HepG2 (cell line): ENCODE data around the gene TFPI. TPM values are rescaled to one million over a fixed set of nuclear protein-coding genes. Genes with fewer than 3 reads are reported as not detected.

ENCODE experiments used
- ATAC-seq: fragments of 200-7000 bp; cut with Tn5 transposase; 3 replicates; pipeline ENCODE4 v1.9.1; 2020; ENCODE audit warnings: mild to moderate bottlenecking, moderate library complexity
- BruUV-seq: library from RNA; stranded (reverse); fragments of 400-500 nt; replicated peaks from 2 replicates; lab custom pipeline; 2021; lab: Mats Ljungman, UMichigan
- CTCF ChIA-PET: fragments of 300-600 bp; formaldehyde crosslinking; extraction: SDS; loops from one replicate; lab custom pipeline; 2021; ENCODE audit warnings: low total read pairs, inconsistent platforms, low intra/inter-chr PET ratio; lab: Yijun Ruan, JAX
- POLR2A ChIA-PET: fragments of 350-600 bp; sonication (Branson Sonifier 250); formaldehyde crosslinking; loops from one replicate; lab custom pipeline; 2020; ENCODE audit warnings: antibody characterized with exemption, inconsistent platforms; lab: Yijun Ruan, JAX
- DNase-seq: peaks from one replicate; pipeline ENCODE4 v3.0.0-alpha.2; 2015; ENCODE audit warnings: low spot score
- FAIRE-seq: peaks from 3 replicates; lab custom pipeline; 2011; peaks lifted over from hg19 to GRCh38; lab: Jason Lieb, UNC
- H2AFZ ChIP-seq: one replicate; pipeline ENCODE4 v1.6.1; 2011; ENCODE audit warnings: low read length, inconsistent platforms
- H3K27ac ChIP-seq: fragments of 300-600 bp; 3 replicates; pipeline ENCODE4 v1.8.0; 2011; ENCODE audit warnings: mixed run types, mild to moderate bottlenecking, mixed read lengths, low read length, inconsistent platforms; ENCODE audit not compliant: insufficient read depth; ENCODE audit errors: extremely low read length
- H3K27me3 ChIP-seq, 2 experiments: fragments of 200-600 bp in 1 of 2; 2 replicates in 1 of 2; 3 replicates in 1 of 2; pipeline versions ENCODE4 v1.6.0 to v1.8.0; 2011; ENCODE audit warnings: low read length in 2 of 2, mild to moderate bottlenecking in 2 of 2, moderate library complexity in 2 of 2, inconsistent platforms in 1 of 2; ENCODE audit not compliant: insufficient read depth in 2 of 2, control insufficient read depth in 1 of 2
- H3K36me3 ChIP-seq, 2 experiments: fragments of 200-600 bp in 1 of 2; replicated peaks in 1 of 2; 2 replicates in 1 of 2; 3 replicates in 1 of 2; pipeline versions ENCODE4 v1.5.1 to v1.8.0; 2011; ENCODE audit warnings: low read length in 2 of 2, inconsistent platforms in 1 of 2; ENCODE audit not compliant: insufficient read depth in 2 of 2, control insufficient read depth in 1 of 2
- H3K4me1 ChIP-seq: 2 replicates; pipeline ENCODE4 v1.5.1; 2012; ENCODE audit warnings: low read length, inconsistent platforms; ENCODE audit not compliant: insufficient read depth
- H3K4me2 ChIP-seq: 2 replicates; pipeline ENCODE4 v1.6.0; 2011; ENCODE audit warnings: low read depth, low read length, inconsistent platforms
- H3K4me3 ChIP-seq, 3 experiments: fragments of 200-600 bp in 1 of 3; sonication (generic), shearing (Covaris generic) in 1 of 3; replicated peaks in 1 of 3; 2 replicates each; pipeline ENCODE4 v1.5.1; 2011 to 2016; ENCODE audit warnings: low read length in 3 of 3, inconsistent platforms in 2 of 3, low read depth in 2 of 3, mild to moderate bottlenecking in 2 of 3, control low read depth in 1 of 3, mixed read lengths in 1 of 3; ENCODE audit not compliant: insufficient read depth in 1 of 3
- H3K79me2 ChIP-seq: one replicate; pipeline ENCODE4 v1.6.1; 2011; ENCODE audit warnings: low read length, inconsistent platforms; ENCODE audit not compliant: insufficient read depth
- H3K9ac ChIP-seq: 2 replicates; pipeline ENCODE4 v1.6.0; 2011; ENCODE audit warnings: mild to moderate bottlenecking, low read depth, low read length, inconsistent platforms; ENCODE audit not compliant: insufficient read depth
- H3K9me3 ChIP-seq: 2 replicates; pipeline ENCODE4 v1.5.1; 2012; ENCODE audit warnings: mild to moderate bottlenecking, low read length
- H4K20me1 ChIP-seq: 2 replicates; pipeline ENCODE4 v1.6.0; 2011; ENCODE audit warnings: inconsistent platforms, mild to moderate bottlenecking, low read length, moderate library complexity; ENCODE audit not compliant: insufficient read depth
- ASH2L ChIP-seq: fragments of 300-600, 200-600 bp; sonication (generic); IDR thresholded peaks from 2 replicates; pipeline ENCODE4 v1.7.0; 2017; ENCODE audit warnings: low read depth, mild to moderate bottlenecking, moderate library complexity, mixed read lengths, low read length; ENCODE audit not compliant: insufficient read length
- FOXA3 ChIP-seq: IDR thresholded peaks from 2 replicates; pipeline ENCODE4 v1.6.1; 2016; ENCODE audit warnings: missing genetic modification reagents, missing compliant biosample characterization
- GATAD1 ChIP-seq: IDR thresholded peaks from 2 replicates; pipeline ENCODE4 v1.6.1; 2016; ENCODE audit warnings: missing genetic modification reagents, missing compliant biosample characterization
- HDAC2 ChIP-seq: sonication (generic); formaldehyde crosslinking; IDR thresholded peaks from 2 replicates; pipeline ENCODE4 v1.4.0; 2020; ENCODE audit warnings: missing genetic modification reagents
- HMG20A ChIP-seq: IDR thresholded peaks from 2 replicates; pipeline ENCODE4 v1.6.1; 2016; ENCODE audit warnings: borderline replicate concordance
- MAX ChIP-seq: IDR thresholded peaks from 2 replicates; pipeline ENCODE4 v1.6.1; 2012; ENCODE audit warnings: inconsistent platforms
- MED1 ChIP-seq: sonication (generic); formaldehyde crosslinking; IDR thresholded peaks from 2 replicates; pipeline ENCODE4 v1.4.0; 2020; ENCODE audit warnings: missing genetic modification reagents
- MEIS2 ChIP-seq: sonication (generic); formaldehyde crosslinking; IDR thresholded peaks from 2 replicates; pipeline ENCODE4 v1.9.0; 2021; ENCODE audit warnings: mild to moderate bottlenecking, missing genetic modification reagents
- ONECUT2 ChIP-seq: sonication (generic); formaldehyde crosslinking; IDR thresholded peaks from 2 replicates; pipeline ENCODE4 v1.4.0; 2020; ENCODE audit warnings: missing genetic modification reagents
- RNF219 ChIP-seq: sonication (generic); formaldehyde crosslinking; IDR thresholded peaks from 2 replicates; pipeline ENCODE4 v1.5.0; 2020; ENCODE audit warnings: mild to moderate bottlenecking, missing genetic modification reagents
- SIX1 ChIP-seq: sonication (generic); formaldehyde crosslinking; IDR thresholded peaks from 2 replicates; pipeline ENCODE4 v1.4.0; 2020; ENCODE audit warnings: missing genetic modification reagents, borderline replicate concordance
- SP140L ChIP-seq: sonication (generic); formaldehyde crosslinking; IDR thresholded peaks from 2 replicates; pipeline ENCODE4 v1.4.0; 2020; ENCODE audit warnings: missing genetic modification reagents, borderline replicate concordance
- SRSF4 ChIP-seq: fragments of 200-400 bp; formaldehyde crosslinking; IDR thresholded peaks from one replicate; pipeline ENCODE4 v1.6.1; 2018; ENCODE audit warnings: mild to moderate bottlenecking, low read depth, low read length, moderate library complexity; ENCODE audit not compliant: poor library complexity, severe bottlenecking
- TMF1 ChIP-seq: sonication (generic); formaldehyde crosslinking; IDR thresholded peaks from 2 replicates; pipeline ENCODE4 v1.8.1; 2022; ENCODE audit warnings: low read depth, missing genetic modification reagents
- ZBTB44 ChIP-seq: sonication (generic); formaldehyde crosslinking; IDR thresholded peaks from 2 replicates; pipeline ENCODE4 v1.4.0; 2020; ENCODE audit warnings: missing genetic modification reagents
- ZMAT3 ChIP-seq: sonication (generic); formaldehyde crosslinking; conservative IDR thresholded peaks from 2 replicates; pipeline ENCODE4 v1.7.0; 2021; ENCODE audit warnings: missing genetic modification reagents
- ZNF546 ChIP-seq: sonication (generic); formaldehyde crosslinking; conservative IDR thresholded peaks from 2 replicates; pipeline ENCODE4 v1.8.1; 2023; ENCODE audit warnings: mild to moderate bottlenecking, missing genetic modification reagents
- ZSCAN9 ChIP-seq: IDR thresholded peaks from 2 replicates; pipeline ENCODE4 v1.6.1; 2016; ENCODE audit warnings: borderline replicate concordance
- ZUFSP ChIP-seq: sonication (generic); formaldehyde crosslinking; IDR thresholded peaks from 2 replicates; pipeline ENCODE4 v1.9.0; 2021; ENCODE audit warnings: missing genetic modification reagents, mild to moderate bottlenecking, borderline replicate concordance
- WGBS: methylation state at CpG from one replicate; pipeline ENCODE4 v1.1.6; 2017; ENCODE audit warnings: low lambda C conversion rate; 5-methylcytosine and 5-hydroxymethylcytosine counted together
- in situ Hi-C: cut with HindIII; loops from 2 replicates; pipeline ENCODE4 v1.10.0; 2017; ENCODE audit warnings: low pct_unique_long_range_greater_than_20kb; ENCODE audit not compliant: extremely low pct_ligation_motif_present
- intact Hi-C: fragments of 100-400 bp; cut with micrococcal nuclease; formaldehyde crosslinking; loops from one replicate; pipeline ENCODE4 v1.10.0; 2022; ENCODE audit not compliant: unreplicated experiment
- polyA plus RNA-seq, 8 experiments: library from polyadenylated mRNA; depleted of rRNA in 3 of 8; stranded (reverse) in 7 of 8; unstranded in 1 of 8; fragments of >200 nt; fragmentation: Illumina TruSeq in 4 of 8; extraction: Trizol in 4 of 8; gene quantifications; 2 replicates each; pipeline versions ENCODE4 v1.2.1 to v1.2.3, GENCODE V29; 2011 to 2016; ENCODE audit warnings: low read depth in 4 of 8, missing spikeins in 1 of 8, mixed read lengths in 1 of 8; ENCODE audit not compliant: insufficient read depth in 1 of 8
- total RNA-seq, 5 experiments: library from RNA; depleted of rRNA; stranded (reverse); fragments of >200 nt; fragmentation: Illumina TruSeq; extraction: Trizol; gene quantifications; 2 replicates each; pipeline ENCODE4 v1.2.3, GENCODE V29; 2016; ENCODE audit warnings: low read depth in 1 of 5

TFPI gene
- total and polyA plus RNA-seq, 2 of the 13 experiments (the other 11 are each of a cell fraction or from before 2014, with no cell fraction given): 301 to 436 TPM

GRCh38 chr2:187529977-187530721 lies 24.1 kb downstream of the TFPI start:
- ChIA-PET CTCF (no interaction called here), POLR2A (interaction anchor here (0.7 to 2.6 kb wide), 6 partner anchors 10 to 20 kb away, joined by 3 to 8 read pairs (median 4); no protein-coding TSS in a partner anchor)
- Histone ChIP-seq H3K36me3 (peaks cover 6 to 39% of the 10 kb centered on the region in 2 experiments), H2AFZ (no peak overlapping the region), H3K9me3 (no peaks in the 10 kb centered on the region), H3K4me1 (peaks cover 92% of the 10 kb centered on the region), H3K27ac (peak overlapping the region; percentile 26), H3K4me3 (no peak overlapping the region), H3K4me2 (no peak overlapping the region; the same call in 1 of the 2 replicates), H3K9ac (no peak overlapping the region), H3K79me2 (peaks cover 89% of the 10 kb centered on the region), H4K20me1 (no peaks in the 10 kb centered on the region; the same call in 1 of the 2 replicates), H3K27me3 (no peaks in the 10 kb centered on the region)
- ATAC-seq (peak; percentile 84), DNase-seq (peak; percentile 79), FAIRE-seq (no peak)
- WGBS: 77% methylated on average over 7 of the region's 7 CpGs
- TSS peak; percentile 1 for BruUV-seq
- intact Hi-C loops (loop anchor here (1.0 to 2.0 kb wide), 2 partner anchors 11 to 17 kb away; no protein-coding TSS in a partner anchor), in situ Hi-C loops (loop anchor here (25.0 kb wide), 1 partner anchor 1907 kb away; the partner anchor contains the start of gene WDR75)
- TF ChIP-seq ASH2L (peak; percentile 20), ZBTB44 (CRISPR knock-in tag) (no peak), SIX1 (CRISPR knock-in tag) (peak; percentile 91), HMG20A (CRISPR knock-in tag) (peak; percentile 95), RNF219 (CRISPR knock-in tag) (no peak; the same call in 1 of the 2 replicates), ZUFSP (CRISPR knock-in tag) (no peak), HDAC2 (CRISPR knock-in tag) (peak; percentile 85), MAX (peak; percentile 57; the same call in 1 of the 2 replicates), FOXA3 (CRISPR knock-in tag) (peak; percentile 92), ZNF546 (CRISPR knock-in tag) (no peak), MED1 (CRISPR knock-in tag) (peak; percentile 94), TMF1 (CRISPR knock-in tag) (no peak), MEIS2 (CRISPR knock-in tag) (no peak), ZSCAN9 (CRISPR knock-in tag) (peak; percentile 81), ONECUT2 (CRISPR knock-in tag) (0 out of 2 replicates have a peak, but pooled peaks have one; percentile 21), SP140L (CRISPR knock-in tag) (no peak), SRSF4 (no peak), GATAD1 (CRISPR knock-in tag) (0 out of 2 replicates have a peak, but pooled peaks have one; percentile 13), ZMAT3 (CRISPR knock-in tag) (peak; percentile 8; the same call in 1 of the 2 replicates)
